ENCODE results near the gene SCNM1.

The SCNM1 gene

GRCh38 chr1:151165738-151166504 is at the start of gene SCNM1, which contains the start of gene LYSMD1:
Gene SCNM1, plus strand, starts transcription at chr1:151166144. Its CDS starts 9 bp downstream, at chr1:151166153.
Gene LYSMD1, minus strand, starts transcription at chr1:151165902. Its CDS starts 644 bp downstream, at chr1:151165258.
- peak; percentile 96 to 98 for DNase-seq

GRCh38 chr1:151124763-151125403 is 41.1 kb upstream of the SCNM1 start:
- no peak for DNase-seq

GRCh38 chr1:151128800-151129199 is 37.1 kb upstream of the SCNM1 start:
- DNase-seq, result no peak

GRCh38 chr1:151130987-151131586 is 34.9 kb upstream of the SCNM1 start:
- DNase-seq, result peak; percentile 86 to 90

GRCh38 chr1:151131701-151132334 is 34.1 kb upstream of the SCNM1 start:
- peak in 1 of 2 experiments; percentile 26 for DNase-seq

- DNase-seq, result no peak
Measured at GRCh38 chr1:151132335-151133017, 33.5 kb upstream of the SCNM1 start.

GRCh38 chr1:151133018-151133806 is 32.7 kb upstream of the SCNM1 start:
- no peak for DNase-seq

- no peak for DNase-seq
Measured at GRCh38 chr1:151134396-151134795, 31.5 kb upstream of the SCNM1 start.

GRCh38 chr1:151134991-151135390 is 31.0 kb upstream of the SCNM1 start:
- DNase-seq, result no peak

- DNase-seq, result no peak
Measured at GRCh38 chr1:151135433-151136385, 30.2 kb upstream of the SCNM1 start.

- DNase-seq, result no peak
Measured at GRCh38 chr1:151137789-151138188, 28.2 kb upstream of the SCNM1 start.

GRCh38 chr1:151142411-151143056 is 23.4 kb upstream of the SCNM1 start:
- DNase-seq, result no peak

- DNase-seq, result no peak
Measured at GRCh38 chr1:151143057-151143435, 22.9 kb upstream of the SCNM1 start.

- DNase-seq, result no peak
Measured at GRCh38 chr1:151143986-151144385, 22.0 kb upstream of the SCNM1 start.

- DNase-seq, result no peak
Measured at GRCh38 chr1:151144474-151145303, 21.3 kb upstream of the SCNM1 start.

GRCh38 chr1:151145304-151146071 is 20.5 kb upstream of the SCNM1 start:
- peak; percentile 57 for DNase-seq

- peak in 1 of 2 experiments; percentile 36 for DNase-seq
Measured at GRCh38 chr1:151146072-151146411, 19.9 kb upstream of the SCNM1 start.

- DNase-seq, result peak; percentile 89 to 93
Measured at GRCh38 chr1:151146412-151147131, 19.4 kb upstream of the SCNM1 start, which contains the start of gene SEMA6C. Gene SEMA6C, minus strand, starts transcription at chr1:151146631. Its CDS starts 4,010 bp downstream, at chr1:151142621.
